Measurements from ENCODE around the gene DES.
A peak's percentile ranks its signal among the peaks of the same experiment; 100 is the strongest.

The DES gene

GRCh38 chr2:219457784-219458369 is 39.7 kb downstream of the DES start:
- no peak overlapping the region for H3K4me3 ChIP-seq (ENCODE audit: low read depth, low read length)
- no peak for DNase-seq (ENCODE audit: low read depth)
- TF ChIP-seq CTCF (IDR thresholded peaks at IDR 0.05; ENCODE audit: low read depth, low read length, missing control alignments): peak; percentile 53

GRCh38 chr2:219458996-219459395 is 40.8 kb downstream of the DES start:
- no peak for DNase-seq (ENCODE audit: low read depth)
- TF ChIP-seq CTCF (IDR thresholded peaks at IDR 0.05; ENCODE audit: low read depth, low read length, missing control alignments): no peak
- no peak overlapping the region for H3K4me3 ChIP-seq (ENCODE audit: low read depth, low read length)

- DNase-seq (ENCODE audit: low read depth): no peak
- peak; percentile 99 for TF ChIP-seq CTCF (IDR thresholded peaks at IDR 0.05; ENCODE audit: low read depth, low read length, missing control alignments)
- no peak overlapping the region for H3K4me3 ChIP-seq (ENCODE audit: low read depth, low read length)
These were observed 41.5 kb downstream of the DES start for GRCh38 chr2:219459460-219460311.

- H3K4me3 ChIP-seq (ENCODE audit: low read depth, low read length): no peak overlapping the region
- no peak for DNase-seq (ENCODE audit: low read depth)
These were observed 42.3 kb downstream of the DES start for GRCh38 chr2:219460424-219460926.

GRCh38 chr2:219461047-219461514 is 42.9 kb downstream of the DES start:
- TF ChIP-seq CTCF (IDR thresholded peaks at IDR 0.05; ENCODE audit: low read depth, low read length, missing control alignments): no peak
- H3K4me3 ChIP-seq (ENCODE audit: low read depth, low read length): no peak overlapping the region
- no peak for DNase-seq (ENCODE audit: low read depth)

More at GRCh38 chr2:219460424-219460926, 42.3 kb downstream of the DES start:
- no peak for TF ChIP-seq CTCF (IDR thresholded peaks at IDR 0.05; ENCODE audit: low read depth, low read length, missing control alignments)

- no peak for TF ChIP-seq CTCF (IDR thresholded peaks at IDR 0.05; ENCODE audit: low read depth, low read length, missing control alignments)
- DNase-seq (ENCODE audit: low read depth): no peak
- H3K4me3 ChIP-seq (ENCODE audit: low read depth, low read length): no peak overlapping the region
These were observed 43.5 kb downstream of the DES start for GRCh38 chr2:219461669-219462068.

Data from GM12864 (cell line).